MCF 10A (cell line): ENCODE measurements around the gene DNER. TPM values are rescaled to one million over a fixed set of nuclear protein-coding genes. Genes with fewer than 3 reads are reported as not detected.
"Not testable (repeated sequence)": the region's sequence is repeated elsewhere in the genome, so short reads cannot be mapped to it uniquely, and the experiment has no call there.

ENCODE experiments used
- BruUV-seq: library from RNA; stranded (reverse); fragments of 400-500 nt; replicated peaks from 2 replicates; lab custom pipeline; 2021; lab: Mats Ljungman, UMichigan
- CTCF ChIA-PET: fragments of 300-600 bp; sonication (Branson Sonifier 250); formaldehyde crosslinking; extraction: SDS; loops from one replicate; lab custom pipeline; 2021; ENCODE audit warnings: antibody characterized with exemption, inconsistent platforms; lab: Yijun Ruan, JAX
- POLR2A ChIA-PET: fragments of 300-600, 350-650 bp; sonication (Branson Sonifier 250); formaldehyde crosslinking; extraction: SDS; loops from one replicate; lab custom pipeline; 2020; ENCODE audit warnings: antibody characterized with exemption, inconsistent platforms; lab: Yijun Ruan, JAX
- DNase-seq: peaks from one replicate; pipeline ENCODE4 v3.0.0-alpha.2; 2018; ENCODE audit not compliant: unreplicated experiment
- H3K27ac Mint-ChIP-seq: one replicate; pipeline ENCODE4 v1.8.0; 2022; ENCODE audit warnings: mild to moderate bottlenecking, low read depth, mixed read lengths; ENCODE audit not compliant: unreplicated experiment
- H3K27me3 Mint-ChIP-seq: one replicate; pipeline ENCODE4 v1.8.0; 2022; ENCODE audit warnings: mixed read lengths; ENCODE audit not compliant: insufficient read depth, unreplicated experiment
- H3K36me3 Mint-ChIP-seq: one replicate; pipeline ENCODE4 v1.8.0; 2022; ENCODE audit warnings: mild to moderate bottlenecking, moderate library complexity, mixed read lengths; ENCODE audit not compliant: insufficient read depth, unreplicated experiment
- H3K4me1 Mint-ChIP-seq: one replicate; pipeline ENCODE4 v1.8.0; 2022; ENCODE audit warnings: mixed read lengths; ENCODE audit not compliant: insufficient read depth, unreplicated experiment
- H3K4me3 Mint-ChIP-seq: one replicate; pipeline ENCODE4 v1.8.0; 2022; ENCODE audit warnings: mild to moderate bottlenecking, moderate library complexity, mixed read lengths; ENCODE audit not compliant: unreplicated experiment
- H3K9me3 Mint-ChIP-seq: one replicate; pipeline ENCODE4 v1.8.0; 2022; ENCODE audit warnings: mixed read lengths; ENCODE audit not compliant: unreplicated experiment
- intact Hi-C: fragments of 100-400 bp; cut with micrococcal nuclease; formaldehyde crosslinking; loops from 2 replicates; pipeline ENCODE4 v1.14.1; 2022
- total RNA-seq: library from RNA; stranded (reverse); gene quantifications from 2 replicates; pipeline ENCODE4 v1.2.3, GENCODE V29; 2022
- TF ChIP-seq, protein P1 (sequence below): fragments of 200-600 bp; IDR thresholded peaks from one replicate; pipeline ENCODE4 v1.8.0; 2022; ENCODE audit warnings: antibody characterized with exemption, mild to moderate bottlenecking; ENCODE audit not compliant: unreplicated experiment

The DNER gene
- total RNA-seq, 1 experiment from 2014 or later: 49.2 TPM

DNA sequence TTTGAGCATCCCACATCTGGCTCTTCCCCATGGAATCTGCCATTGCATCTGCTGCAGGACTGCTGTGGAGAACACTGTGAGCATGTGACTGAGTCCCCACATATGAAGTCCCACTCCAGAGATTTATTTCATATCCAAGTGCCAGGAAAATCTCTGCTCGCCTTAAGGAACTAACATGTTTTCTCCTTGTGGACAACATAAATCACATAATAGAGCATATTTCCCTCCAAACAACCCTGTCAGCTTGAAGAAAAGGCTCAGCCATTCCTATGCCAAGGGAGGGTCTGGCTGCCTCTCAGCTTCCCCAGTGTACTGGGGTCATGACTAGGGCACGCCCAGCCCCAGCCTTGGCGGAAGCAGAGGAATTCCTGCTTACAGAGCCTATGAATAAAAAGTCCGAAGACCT lies 193.7 kb downstream of the DNER start:
- CTCF ChIA-PET: interaction anchor here (1.4 to 1.6 kb wide), 2 partner anchors 9 to 66 kb away, joined by 4 to 5 read pairs; no protein-coding TSS in a partner anchor

GRCh38 chr2:229519655-229520430 lies 194.5 kb downstream of the DNER start:
- intact Hi-C loops: no loop called here
- peaks cover 45% of the 10 kb centered on the region for H3K36me3 Mint-ChIP-seq
- no peaks in the 10 kb centered on the region for H3K27me3 Mint-ChIP-seq
- H3K4me3 Mint-ChIP-seq: no peak overlapping the region
- H3K4me1 Mint-ChIP-seq: peaks cover 5% of the 10 kb centered on the region
- H3K9me3 Mint-ChIP-seq: no peaks in the 10 kb centered on the region
- no peak overlapping the region for H3K27ac Mint-ChIP-seq
- no TSS peak for BruUV-seq
- CTCF ChIA-PET: interaction anchor here (0.6 kb wide), 1 partner anchor 89 kb away, joined by 4 read pairs; no protein-coding TSS in a partner anchor
- DNase-seq: peak; percentile 1
- TF ChIP-seq, protein P1, sequence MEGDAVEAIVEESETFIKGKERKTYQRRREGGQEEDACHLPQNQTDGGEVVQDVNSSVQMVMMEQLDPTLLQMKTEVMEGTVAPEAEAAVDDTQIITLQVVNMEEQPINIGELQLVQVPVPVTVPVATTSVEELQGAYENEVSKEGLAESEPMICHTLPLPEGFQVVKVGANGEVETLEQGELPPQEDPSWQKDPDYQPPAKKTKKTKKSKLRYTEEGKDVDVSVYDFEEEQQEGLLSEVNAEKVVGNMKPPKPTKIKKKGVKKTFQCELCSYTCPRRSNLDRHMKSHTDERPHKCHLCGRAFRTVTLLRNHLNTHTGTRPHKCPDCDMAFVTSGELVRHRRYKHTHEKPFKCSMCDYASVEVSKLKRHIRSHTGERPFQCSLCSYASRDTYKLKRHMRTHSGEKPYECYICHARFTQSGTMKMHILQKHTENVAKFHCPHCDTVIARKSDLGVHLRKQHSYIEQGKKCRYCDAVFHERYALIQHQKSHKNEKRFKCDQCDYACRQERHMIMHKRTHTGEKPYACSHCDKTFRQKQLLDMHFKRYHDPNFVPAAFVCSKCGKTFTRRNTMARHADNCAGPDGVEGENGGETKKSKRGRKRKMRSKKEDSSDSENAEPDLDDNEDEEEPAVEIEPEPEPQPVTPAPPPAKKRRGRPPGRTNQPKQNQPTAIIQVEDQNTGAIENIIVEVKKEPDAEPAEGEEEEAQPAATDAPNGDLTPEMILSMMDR: no peak
- POLR2A ChIA-PET: interaction anchor here (0.6 kb wide), 2 partner anchors 75 to 384 kb away, joined by 3 read pairs; no protein-coding TSS in a partner anchor

More for the DNA sequence above, 193.7 kb downstream of the DNER start:
- Mint-ChIP-seq H3K36me3 (peaks cover 45% of the 10 kb centered on the region), H3K9me3 (no peaks in the 10 kb centered on the region), H3K4me1 (peaks cover 5% of the 10 kb centered on the region), H3K27me3 (no peaks in the 10 kb centered on the region), H3K27ac (no peak overlapping the region), H3K4me3 (no peak overlapping the region)
- POLR2A ChIA-PET: interaction anchor here (0.6 to 1.2 kb wide), 2 partner anchors 76 to 87 kb away, joined by 3 read pairs; no protein-coding TSS in a partner anchor
- no peak for DNase-seq
- intact Hi-C loops: no loop called here
- no TSS peak for BruUV-seq
- TF ChIP-seq, protein P1: no peak

DNA sequence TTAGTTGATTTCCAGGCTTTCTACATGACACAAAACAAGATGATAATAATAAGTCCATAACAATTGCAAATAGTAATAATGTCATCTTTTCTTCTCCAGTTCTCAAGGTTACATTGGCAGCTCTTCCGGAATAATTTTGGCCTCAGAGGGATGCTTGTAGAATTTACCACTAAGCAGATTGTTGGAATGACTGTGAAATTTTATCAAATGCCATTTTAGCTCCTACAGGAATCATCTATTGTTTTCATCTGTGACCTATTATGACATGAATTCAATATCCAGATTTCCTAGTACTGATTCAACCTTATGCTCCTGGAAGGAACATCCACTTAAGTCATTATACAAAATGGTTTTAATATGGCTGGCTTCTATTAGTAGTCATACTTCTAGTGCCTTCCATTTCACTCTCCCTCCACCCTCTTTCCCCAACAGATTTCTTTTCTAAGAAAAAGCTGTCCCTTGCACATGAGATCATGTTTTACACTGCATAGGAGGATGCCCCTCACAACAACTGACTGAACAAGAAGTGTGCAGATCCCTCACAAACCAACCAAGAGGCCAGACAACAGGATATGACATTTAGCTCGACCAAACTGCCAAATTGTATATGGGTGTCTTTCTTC lies 200.0 kb downstream of the DNER start:
- CTCF ChIA-PET: interaction anchor here (0.5 to 0.7 kb wide), 4 partner anchors 268 to 1673 kb away, joined by 3 to 4 read pairs (median 3); no protein-coding TSS in a partner anchor
- H3K27me3 Mint-ChIP-seq: no peaks in the 10 kb centered on the region
- H3K4me3 Mint-ChIP-seq: no peak overlapping the region
- H3K4me1 Mint-ChIP-seq: peaks cover 5% of the 10 kb centered on the region
- POLR2A ChIA-PET: interaction anchor here (0.7 kb wide), 1 partner anchor 120 kb away, joined by 3 read pairs; no protein-coding TSS in a partner anchor
- H3K9me3 Mint-ChIP-seq: no peaks in the 10 kb centered on the region
- no peak for DNase-seq
- TF ChIP-seq, protein P1: no peak
- peaks cover 59% of the 10 kb centered on the region for H3K36me3 Mint-ChIP-seq
- no peak overlapping the region for H3K27ac Mint-ChIP-seq
- intact Hi-C loops: no loop called here
- no TSS peak for BruUV-seq

DNA sequence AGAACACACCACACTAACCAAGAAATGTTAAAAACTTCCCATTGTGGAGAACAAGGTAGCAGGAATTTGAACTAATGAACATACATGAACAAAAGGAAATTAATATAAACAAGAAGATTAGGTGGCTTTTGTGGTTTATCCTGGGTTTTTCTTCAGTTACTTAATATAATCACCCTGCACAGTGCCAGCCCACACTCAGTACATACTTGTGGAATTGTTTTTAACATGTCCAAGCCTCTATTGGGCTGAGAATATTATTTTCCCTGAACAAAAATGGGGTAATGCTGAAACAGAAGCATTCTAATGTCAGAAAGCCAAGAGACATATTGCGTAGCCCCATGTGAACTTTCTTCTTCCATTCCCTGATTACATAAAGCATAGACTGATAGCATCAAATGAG lies 202.8 kb downstream of the DNER start:
- no peaks in the 10 kb centered on the region for H3K9me3 Mint-ChIP-seq
- H3K27me3 Mint-ChIP-seq: no peaks in the 10 kb centered on the region
- intact Hi-C loops: no loop called here
- ChIA-PET CTCF (interaction anchor here (0.7 to 1.1 kb wide), 3 partner anchors 10 to 200 kb away, joined by 3 to 4 read pairs (median 3); no protein-coding TSS in a partner anchor), POLR2A (interaction anchor here (0.6 to 1.5 kb wide), 3 partner anchors 22 to 78 kb away, joined by 3 read pairs; no protein-coding TSS in a partner anchor)
- H3K27ac Mint-ChIP-seq: no peak overlapping the region
- BruUV-seq: no TSS peak
- H3K36me3 Mint-ChIP-seq: peaks cover 57% of the 10 kb centered on the region
- H3K4me1 Mint-ChIP-seq: no peaks in the 10 kb centered on the region
- DNase-seq: no peak
- TF ChIP-seq, protein P1: no peak
- no peak overlapping the region for H3K4me3 Mint-ChIP-seq

DNA sequence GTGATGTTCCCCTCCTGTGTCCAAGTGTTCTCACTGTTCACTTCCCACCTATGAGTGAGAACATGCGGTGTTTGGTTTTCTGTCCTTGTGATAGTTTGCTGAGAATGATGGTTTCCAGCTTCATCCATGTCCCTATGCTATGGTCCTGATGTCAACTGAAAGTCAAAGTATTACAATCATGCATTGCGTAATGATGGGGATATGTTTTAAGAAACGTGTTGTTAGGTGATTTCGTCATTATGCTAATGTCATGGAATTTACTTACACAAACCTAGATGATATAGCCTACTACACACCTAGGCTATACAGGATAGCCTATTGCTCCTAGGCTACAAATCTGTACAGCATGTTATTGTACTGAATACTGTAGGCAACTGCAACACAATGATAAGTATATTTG lies 207.7 kb downstream of the DNER start:
- POLR2A ChIA-PET: interaction anchor here (0.7 kb wide), 1 partner anchor 18 kb away, joined by 3 read pairs; no protein-coding TSS in a partner anchor
- H3K27ac Mint-ChIP-seq, CTCF ChIA-PET, H3K4me1 Mint-ChIP-seq, intact Hi-C loops, H3K4me3 Mint-ChIP-seq, H3K27me3 Mint-ChIP-seq, H3K9me3 Mint-ChIP-seq, BruUV-seq: not testable (repeated sequence)
- peak; percentile 43 for DNase-seq
- H3K36me3 Mint-ChIP-seq: peaks cover 61% of the 10 kb centered on the region
